Subcutaneous adipose tissue (tissue), 4 donors: ENCODE results near the gene SMIM13. TPM values are rescaled to one million over a fixed set of nuclear protein-coding genes. Genes with fewer than 3 reads are reported as not detected.

Experiments used
- CTCF ChIP-seq: fragments of 450-650 bp; IDR thresholded peaks from one replicate; pipeline ENCODE4 v1.5.1; 2016; ENCODE audit warnings: low read depth, mild to moderate bottlenecking, control low read depth, antibody characterized with exemption, moderate library complexity
- total RNA-seq, 4 donors: library from RNA; depleted of rRNA; stranded (reverse); fragments of >200 nt; gene quantifications; one replicate each; pipeline ENCODE4 v1.1.0, GENCODE V29; 2016

SMIM13 gene
- total RNA-seq, 4 donors from 2014 or later: 4.0 to 9.9 (median 6.7) TPM

GRCh38 chr6:11083956-11084355 lies 9.7 kb upstream of the SMIM13 start:
- TF ChIP-seq CTCF: no peak

- TF ChIP-seq CTCF: no peak
Measured at GRCh38 chr6:11085758-11086435, 7.7 kb upstream of the SMIM13 start.

GRCh38 chr6:11089695-11090094 lies 3.9 kb upstream of the SMIM13 start:
- no peak for TF ChIP-seq CTCF

GRCh38 chr6:11092668-11093375 lies 812 bp upstream of the SMIM13 start:
- no peak for TF ChIP-seq CTCF

- TF ChIP-seq CTCF: no peak
Measured at GRCh38 chr6:11093376-11093625, 333 bp upstream of the SMIM13 start.

- TF ChIP-seq CTCF: no peak
Measured at GRCh38 chr6:11094411-11094851, 797 bp downstream of the SMIM13 start.

- TF ChIP-seq CTCF: no peak
Measured at GRCh38 chr6:11094941-11095340, 1.3 kb downstream of the SMIM13 start.
